Measurements from ENCODE around the gene CSTPP1.

Gene CSTPP1

GRCh38 chr11:47156951-47157350 is 220.4 kb downstream of the CSTPP1 start:
- Mint-ChIP-seq H3K27ac (no peak overlapping the region), H3K4me1 (ENCODE audit: low read depth) (peaks cover 29% of the 10 kb centered on the region), H3K9me3 (no peaks in the 10 kb centered on the region), H3K36me3 (ENCODE audit: low read depth) (peaks cover 12% of the 10 kb centered on the region), H3K27me3 (no peaks in the 10 kb centered on the region), H3K4me3 (no peak overlapping the region)
- DNase-seq: no peak

- H3K9me3 Mint-ChIP-seq: no peaks in the 10 kb centered on the region
- peak overlapping the region; percentile 47 for H3K27ac Mint-ChIP-seq
- DNase-seq: no peak
- no peak overlapping the region for H3K4me3 Mint-ChIP-seq
- no peaks in the 10 kb centered on the region for H3K27me3 Mint-ChIP-seq
- peaks cover 29% of the 10 kb centered on the region for H3K4me1 Mint-ChIP-seq (ENCODE audit: low read depth)
- peaks cover 14% of the 10 kb centered on the region for H3K36me3 Mint-ChIP-seq (ENCODE audit: low read depth)
Observed at GRCh38 chr11:47157805-47158204, 221.2 kb downstream of the CSTPP1 start.

GRCh38 chr11:47158242-47158641 is 221.7 kb downstream of the CSTPP1 start:
- Mint-ChIP-seq H3K9me3 (no peaks in the 10 kb centered on the region), H3K27me3 (no peaks in the 10 kb centered on the region), H3K36me3 (ENCODE audit: low read depth) (peaks cover 16% of the 10 kb centered on the region), H3K4me3 (no peak overlapping the region), H3K4me1 (ENCODE audit: low read depth) (peaks cover 25% of the 10 kb centered on the region), H3K27ac (peak overlapping the region; percentile 47)
- DNase-seq: no peak

GRCh38 chr11:47160753-47161133 is 224.2 kb downstream of the CSTPP1 start:
- H3K4me1 Mint-ChIP-seq (ENCODE audit: low read depth): peaks cover 1% of the 10 kb centered on the region
- H3K36me3 Mint-ChIP-seq (ENCODE audit: low read depth): peaks cover 39% of the 10 kb centered on the region
- no peak overlapping the region for H3K4me3 Mint-ChIP-seq
- no peaks in the 10 kb centered on the region for H3K27me3 Mint-ChIP-seq
- H3K9me3 Mint-ChIP-seq: no peaks in the 10 kb centered on the region
- H3K27ac Mint-ChIP-seq: peak overlapping the region; percentile 14
- no peak for DNase-seq

GRCh38 chr11:47161134-47161854 is 224.7 kb downstream of the CSTPP1 start:
- Mint-ChIP-seq H3K36me3 (ENCODE audit: low read depth) (peaks cover 44% of the 10 kb centered on the region), H3K9me3 (no peaks in the 10 kb centered on the region), H3K27ac (peak overlapping the region; percentile 59), H3K4me3 (no peak overlapping the region), H3K27me3 (no peaks in the 10 kb centered on the region), H3K4me1 (ENCODE audit: low read depth) (no peaks in the 10 kb centered on the region)
- peak; percentile 75 for DNase-seq

GRCh38 chr11:47161890-47162289 is 225.3 kb downstream of the CSTPP1 start:
- Mint-ChIP-seq H3K27me3 (no peaks in the 10 kb centered on the region), H3K9me3 (no peaks in the 10 kb centered on the region), H3K27ac (peak overlapping the region; percentile 59), H3K4me3 (no peak overlapping the region), H3K36me3 (ENCODE audit: low read depth) (peaks cover 50% of the 10 kb centered on the region), H3K4me1 (ENCODE audit: low read depth) (no peaks in the 10 kb centered on the region)
- no peak for DNase-seq

GRCh38 chr11:47162426-47162825 is 225.9 kb downstream of the CSTPP1 start:
- Mint-ChIP-seq H3K4me3 (no peak overlapping the region), H3K36me3 (ENCODE audit: low read depth) (peaks cover 56% of the 10 kb centered on the region), H3K9me3 (no peaks in the 10 kb centered on the region), H3K27me3 (no peaks in the 10 kb centered on the region), H3K27ac (no peak overlapping the region), H3K4me1 (ENCODE audit: low read depth) (no peaks in the 10 kb centered on the region)
- DNase-seq: no peak

GRCh38 chr11:47163193-47163592 is 226.6 kb downstream of the CSTPP1 start:
- H3K36me3 Mint-ChIP-seq (ENCODE audit: low read depth): peaks cover 60% of the 10 kb centered on the region
- H3K4me3 Mint-ChIP-seq: no peak overlapping the region
- no peaks in the 10 kb centered on the region for H3K9me3 Mint-ChIP-seq
- H3K27ac Mint-ChIP-seq: no peak overlapping the region
- no peak for DNase-seq
- H3K4me1 Mint-ChIP-seq (ENCODE audit: low read depth): no peaks in the 10 kb centered on the region
- no peaks in the 10 kb centered on the region for H3K27me3 Mint-ChIP-seq

- DNase-seq: no peak
- Mint-ChIP-seq H3K4me1 (ENCODE audit: low read depth) (no peaks in the 10 kb centered on the region), H3K27ac (no peak overlapping the region), H3K36me3 (ENCODE audit: low read depth) (peaks cover 66% of the 10 kb centered on the region), H3K9me3 (no peaks in the 10 kb centered on the region), H3K4me3 (no peak overlapping the region), H3K27me3 (no peaks in the 10 kb centered on the region)
Observed at GRCh38 chr11:47163898-47164297, 227.3 kb downstream of the CSTPP1 start.

- Mint-ChIP-seq H3K36me3 (ENCODE audit: low read depth) (peaks cover 69% of the 10 kb centered on the region), H3K27me3 (no peaks in the 10 kb centered on the region)
- no peak for DNase-seq
Observed at GRCh38 chr11:47164321-47164720, 227.8 kb downstream of the CSTPP1 start.

GRCh38 chr11:47165253-47165840 is 228.8 kb downstream of the CSTPP1 start:
- H3K4me1 Mint-ChIP-seq (ENCODE audit: low read depth): no peaks in the 10 kb centered on the region
- H3K4me3 Mint-ChIP-seq: no peak overlapping the region
- peak overlapping the region; percentile 44 for H3K27ac Mint-ChIP-seq
- H3K36me3 Mint-ChIP-seq (ENCODE audit: low read depth): peaks cover 75% of the 10 kb centered on the region
- no peaks in the 10 kb centered on the region for H3K9me3 Mint-ChIP-seq
- H3K27me3 Mint-ChIP-seq: no peaks in the 10 kb centered on the region
- no peak for DNase-seq

More at GRCh38 chr11:47164321-47164720, 227.8 kb downstream of the CSTPP1 start:
- Mint-ChIP-seq H3K9me3 (no peaks in the 10 kb centered on the region), H3K27ac (peak overlapping the region; percentile 47), H3K4me1 (ENCODE audit: low read depth) (no peaks in the 10 kb centered on the region), H3K4me3 (no peak overlapping the region)

- H3K27me3 Mint-ChIP-seq: no peaks in the 10 kb centered on the region
- peaks cover 83% of the 10 kb centered on the region for H3K36me3 Mint-ChIP-seq (ENCODE audit: low read depth)
- peak overlapping the region; percentile 22 for H3K27ac Mint-ChIP-seq
- DNase-seq: no peak
- H3K4me1 Mint-ChIP-seq (ENCODE audit: low read depth): peaks cover 3% of the 10 kb centered on the region
- H3K9me3 Mint-ChIP-seq: no peaks in the 10 kb centered on the region
- H3K4me3 Mint-ChIP-seq: no peak overlapping the region
Observed at GRCh38 chr11:47166368-47166767, 229.8 kb downstream of the CSTPP1 start.

- DNase-seq: no peak
- Mint-ChIP-seq H3K36me3 (ENCODE audit: low read depth) (peaks cover 94% of the 10 kb centered on the region), H3K4me3 (no peak overlapping the region), H3K9me3 (no peaks in the 10 kb centered on the region), H3K4me1 (ENCODE audit: low read depth) (peaks cover 40% of the 10 kb centered on the region), H3K27me3 (no peaks in the 10 kb centered on the region), H3K27ac (peak overlapping the region; percentile 77)
Observed at GRCh38 chr11:47171061-47171838, 234.7 kb downstream of the CSTPP1 start.

GRCh38 chr11:47171856-47172255 is 235.3 kb downstream of the CSTPP1 start:
- Mint-ChIP-seq H3K27me3 (no peaks in the 10 kb centered on the region), H3K9me3 (no peaks in the 10 kb centered on the region), H3K36me3 (ENCODE audit: low read depth) (peaks cover 93% of the 10 kb centered on the region), H3K4me1 (ENCODE audit: low read depth) (peaks cover 40% of the 10 kb centered on the region), H3K27ac (peak overlapping the region; percentile 64), H3K4me3 (no peak overlapping the region)
- DNase-seq: no peak

All from activated T-cell treated with anti-CD3 and anti-CD28 coated beads, Interleukin-2, amount 50 U/mL, for 24 hours (primary cell).